Osteocyte (in vitro differentiated cells): Measurements from ENCODE around the gene VOPP1. TPM values are rescaled to one million over a fixed set of nuclear protein-coding genes. Genes with fewer than 3 reads are reported as not detected.

Source experiments
- DNase-seq: peaks from one replicate; pipeline ENCODE4 v3.0.0; 2021; ENCODE audit warnings: mixed read lengths; ENCODE audit not compliant: unreplicated experiment; ENCODE audit errors: extremely low spot score
- H3K27ac Mint-ChIP-seq: one replicate; pipeline ENCODE4 v1.8.0; 2021; ENCODE audit warnings: mild to moderate bottlenecking, mixed read lengths; ENCODE audit not compliant: unreplicated experiment
- H3K27me3 Mint-ChIP-seq: one replicate; pipeline ENCODE4 v1.8.0; 2021; ENCODE audit warnings: mixed read lengths; ENCODE audit not compliant: unreplicated experiment
- H3K36me3 Mint-ChIP-seq: one replicate; pipeline ENCODE4 v1.8.0; 2021; ENCODE audit warnings: mixed read lengths; ENCODE audit not compliant: unreplicated experiment
- H3K4me1 Mint-ChIP-seq: one replicate; pipeline ENCODE4 v1.8.0; 2021; ENCODE audit warnings: mixed read lengths; ENCODE audit not compliant: unreplicated experiment
- H3K4me3 Mint-ChIP-seq: one replicate; pipeline ENCODE4 v1.8.0; 2021; ENCODE audit warnings: mild to moderate bottlenecking, moderate library complexity, mixed read lengths; ENCODE audit not compliant: unreplicated experiment
- H3K9me3 Mint-ChIP-seq: one replicate; pipeline ENCODE4 v1.8.0; 2021; ENCODE audit warnings: mixed read lengths; ENCODE audit not compliant: unreplicated experiment
- total RNA-seq: library from RNA; stranded (reverse); gene quantifications from 2 replicates; pipeline ENCODE4 v1.2.1, GENCODE V29; 2021
- TF ChIP-seq, protein P1 (sequence below): fragments of 200-600 bp; sonication (generic); IDR thresholded peaks from 2 replicates; pipeline ENCODE4 v1.5.0; 2021; ENCODE audit warnings: antibody characterized with exemption, mild to moderate bottlenecking, moderate library complexity

Gene VOPP1
- total RNA-seq, 1 donor from 2014 or later, result 86.6 TPM

DNA sequence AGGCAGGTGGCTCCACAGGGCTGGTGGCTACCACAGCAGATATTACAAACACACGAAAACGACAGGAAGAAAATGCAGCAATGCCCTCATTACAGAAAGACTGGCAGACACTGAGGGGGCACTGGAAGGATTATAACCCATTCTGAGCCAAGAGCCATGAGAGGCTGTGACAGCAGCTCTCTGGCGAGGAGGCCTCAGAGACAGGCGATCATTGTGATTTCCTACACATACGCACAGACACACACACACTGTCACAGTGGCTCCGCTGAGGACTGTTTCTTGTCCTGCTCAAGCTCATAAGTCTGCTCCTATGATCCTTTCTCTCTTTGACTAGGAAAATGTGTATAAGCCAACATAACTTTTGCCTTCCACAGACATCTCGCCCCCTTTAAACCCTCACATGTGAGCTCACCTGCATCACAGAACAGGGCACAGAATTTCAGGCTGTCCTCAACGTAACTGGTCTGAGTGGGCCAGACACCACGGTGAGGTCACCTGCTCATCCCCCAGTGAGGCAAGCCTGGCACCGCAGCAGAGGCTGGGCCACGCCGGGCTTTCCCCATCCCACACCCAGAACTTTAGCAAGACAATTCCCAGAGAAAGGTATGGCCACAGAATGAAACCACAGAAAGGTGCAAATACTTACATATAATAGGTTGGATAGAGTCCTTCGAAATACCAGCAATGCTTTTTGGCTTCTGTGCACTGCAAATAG lies 51.7 kb downstream of the VOPP1 start:
- no peak for DNase-seq
- Mint-ChIP-seq H3K36me3 (peaks cover 6% of the 10 kb centered on the region), H3K4me1 (peaks cover 18% of the 10 kb centered on the region), H3K9me3 (no peaks in the 10 kb centered on the region), H3K27ac (no peak overlapping the region), H3K4me3 (no peak overlapping the region), H3K27me3 (no peaks in the 10 kb centered on the region)
- TF ChIP-seq, protein P1, sequence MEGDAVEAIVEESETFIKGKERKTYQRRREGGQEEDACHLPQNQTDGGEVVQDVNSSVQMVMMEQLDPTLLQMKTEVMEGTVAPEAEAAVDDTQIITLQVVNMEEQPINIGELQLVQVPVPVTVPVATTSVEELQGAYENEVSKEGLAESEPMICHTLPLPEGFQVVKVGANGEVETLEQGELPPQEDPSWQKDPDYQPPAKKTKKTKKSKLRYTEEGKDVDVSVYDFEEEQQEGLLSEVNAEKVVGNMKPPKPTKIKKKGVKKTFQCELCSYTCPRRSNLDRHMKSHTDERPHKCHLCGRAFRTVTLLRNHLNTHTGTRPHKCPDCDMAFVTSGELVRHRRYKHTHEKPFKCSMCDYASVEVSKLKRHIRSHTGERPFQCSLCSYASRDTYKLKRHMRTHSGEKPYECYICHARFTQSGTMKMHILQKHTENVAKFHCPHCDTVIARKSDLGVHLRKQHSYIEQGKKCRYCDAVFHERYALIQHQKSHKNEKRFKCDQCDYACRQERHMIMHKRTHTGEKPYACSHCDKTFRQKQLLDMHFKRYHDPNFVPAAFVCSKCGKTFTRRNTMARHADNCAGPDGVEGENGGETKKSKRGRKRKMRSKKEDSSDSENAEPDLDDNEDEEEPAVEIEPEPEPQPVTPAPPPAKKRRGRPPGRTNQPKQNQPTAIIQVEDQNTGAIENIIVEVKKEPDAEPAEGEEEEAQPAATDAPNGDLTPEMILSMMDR, result no peak

DNA sequence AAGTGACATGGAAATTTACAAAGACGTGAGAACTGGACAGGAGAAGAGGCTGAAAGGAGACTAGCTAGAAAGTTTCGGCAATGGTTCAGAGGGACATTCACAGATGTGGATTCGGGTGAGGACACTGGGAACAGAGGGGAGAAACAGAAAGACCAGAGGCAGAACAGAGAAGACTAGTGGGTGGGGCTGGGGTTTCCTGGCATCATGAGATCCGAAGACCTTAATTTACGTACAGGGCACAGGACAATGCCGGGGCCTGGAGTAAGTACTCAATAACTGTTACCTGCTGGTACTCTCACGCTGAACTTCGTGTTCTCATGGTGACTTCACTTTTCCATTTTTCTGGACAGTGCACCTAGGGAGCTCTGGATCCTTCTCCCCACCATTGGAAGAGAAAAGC lies 53.5 kb downstream of the VOPP1 start:
- Mint-ChIP-seq H3K36me3 (peaks cover 6% of the 10 kb centered on the region), H3K9me3 (no peaks in the 10 kb centered on the region), H3K4me1 (peaks cover 11% of the 10 kb centered on the region), H3K27me3 (no peaks in the 10 kb centered on the region), H3K4me3 (no peak overlapping the region), H3K27ac (no peak overlapping the region)
- no peak for DNase-seq
- TF ChIP-seq, protein P1, result no peak

DNA sequence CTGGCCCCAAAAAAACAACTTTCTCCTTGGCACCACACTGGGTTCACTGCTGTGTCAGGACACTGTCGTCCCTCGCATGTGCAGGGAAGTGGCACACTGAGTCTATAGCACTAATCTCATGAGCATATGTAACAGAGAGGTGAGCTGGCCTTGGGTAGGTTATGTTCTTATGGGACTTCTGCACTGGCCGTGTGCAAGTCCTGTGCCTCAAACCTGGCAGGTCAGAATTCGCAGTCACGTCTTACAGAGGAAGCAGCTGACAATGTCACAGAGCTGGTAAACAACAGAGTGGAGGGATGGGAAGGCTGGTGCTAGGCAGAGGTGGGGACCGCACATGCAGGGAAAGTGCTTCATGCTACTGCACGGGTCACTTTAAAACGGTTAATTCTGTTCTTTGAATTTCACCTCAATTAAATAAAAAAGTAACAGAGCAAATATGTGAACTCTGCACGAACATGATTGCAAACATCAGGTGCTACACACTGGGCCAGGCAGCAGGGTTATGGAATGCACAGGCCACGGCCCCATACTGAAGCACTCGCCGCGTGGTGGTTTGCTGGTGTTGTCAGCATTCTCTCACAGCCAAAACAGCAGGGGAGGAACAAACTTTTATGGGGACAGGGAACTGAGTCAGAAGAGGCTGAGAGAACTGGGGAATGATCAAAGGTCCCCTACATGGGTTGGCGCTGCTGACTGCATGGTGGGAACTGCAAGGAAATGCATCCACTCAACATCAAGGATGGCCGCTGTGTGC lies 54.2 kb downstream of the VOPP1 start:
- Mint-ChIP-seq H3K27ac (no peak overlapping the region), H3K4me1 (peaks cover 4% of the 10 kb centered on the region), H3K27me3 (no peaks in the 10 kb centered on the region), H3K9me3 (no peaks in the 10 kb centered on the region), H3K36me3 (peaks cover 9% of the 10 kb centered on the region), H3K4me3 (no peak overlapping the region)
- TF ChIP-seq, protein P1, result no peak
- DNase-seq, result no peak

DNA sequence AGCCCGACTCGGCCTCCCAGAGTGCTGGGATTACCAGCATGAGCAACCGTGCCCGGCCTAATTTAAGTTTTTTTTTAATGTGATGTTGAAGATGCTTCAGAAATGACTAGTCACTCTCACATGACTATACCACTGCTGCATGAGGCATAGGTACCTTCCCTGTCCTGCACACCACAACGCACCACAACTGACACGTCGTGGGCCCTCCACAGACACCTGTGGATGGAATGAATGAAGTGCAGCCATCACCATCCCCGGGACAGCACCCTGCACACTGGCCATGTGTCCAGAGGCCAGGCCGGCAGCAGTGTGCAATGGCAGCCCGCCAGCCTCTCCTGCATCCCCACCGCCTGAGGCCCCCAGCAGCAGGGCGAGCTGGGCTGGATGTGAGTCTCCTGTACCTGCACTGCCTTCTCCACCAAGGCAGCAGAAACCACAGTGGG lies 55.1 kb downstream of the VOPP1 start:
- Mint-ChIP-seq H3K4me1 (peaks cover 1% of the 10 kb centered on the region), H3K27me3 (no peaks in the 10 kb centered on the region), H3K36me3 (peaks cover 13% of the 10 kb centered on the region), H3K4me3 (no peak overlapping the region), H3K9me3 (no peaks in the 10 kb centered on the region), H3K27ac (no peak overlapping the region)
- TF ChIP-seq, protein P1, result no peak
- no peak for DNase-seq

DNA sequence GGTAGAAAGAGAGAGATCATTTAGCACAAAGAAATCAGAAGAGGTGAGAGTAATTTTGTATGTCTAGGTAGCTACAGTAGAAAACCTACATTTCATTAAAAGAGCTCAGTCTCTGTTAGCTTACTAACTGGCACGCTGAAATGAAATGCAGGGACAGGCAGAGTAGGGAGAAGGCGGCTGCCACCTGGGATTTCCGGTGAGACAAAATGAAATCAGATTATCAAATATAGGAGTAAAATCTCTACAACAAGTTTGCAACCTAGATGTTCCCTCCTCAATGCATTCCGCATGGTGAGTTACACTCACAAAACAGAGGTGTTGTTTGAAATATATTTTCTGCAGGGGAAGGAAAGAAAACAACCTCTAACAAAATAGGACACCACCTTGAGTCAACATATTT lies 55.9 kb downstream of the VOPP1 start:
- no peak overlapping the region for H3K4me3 Mint-ChIP-seq
- H3K4me1 Mint-ChIP-seq, result peaks cover 5% of the 10 kb centered on the region
- peaks cover 16% of the 10 kb centered on the region for H3K36me3 Mint-ChIP-seq
- no peaks in the 10 kb centered on the region for H3K27me3 Mint-ChIP-seq
- H3K9me3 Mint-ChIP-seq, result no peaks in the 10 kb centered on the region
- TF ChIP-seq, protein P1, result no peak
- DNase-seq, result no peak
- no peak overlapping the region for H3K27ac Mint-ChIP-seq
